HG02852 (cell line): Measurements from ENCODE around the gene INPP4B.

ENCODE experiments used
- ATAC-seq: cut with Tn5 transposase; IDR thresholded peaks from one replicate; pipeline ENCODE4 v1.9.1; 2021; ENCODE audit warnings: mild to moderate bottlenecking, moderate library complexity; ENCODE audit not compliant: unreplicated experiment

Gene INPP4B

GRCh38 chr4:142846108-142846728 lies at the start of gene INPP4B:
Gene INPP4B (minus strand): TSS chr4:142846301.
- ATAC-seq = no peak

DNA sequence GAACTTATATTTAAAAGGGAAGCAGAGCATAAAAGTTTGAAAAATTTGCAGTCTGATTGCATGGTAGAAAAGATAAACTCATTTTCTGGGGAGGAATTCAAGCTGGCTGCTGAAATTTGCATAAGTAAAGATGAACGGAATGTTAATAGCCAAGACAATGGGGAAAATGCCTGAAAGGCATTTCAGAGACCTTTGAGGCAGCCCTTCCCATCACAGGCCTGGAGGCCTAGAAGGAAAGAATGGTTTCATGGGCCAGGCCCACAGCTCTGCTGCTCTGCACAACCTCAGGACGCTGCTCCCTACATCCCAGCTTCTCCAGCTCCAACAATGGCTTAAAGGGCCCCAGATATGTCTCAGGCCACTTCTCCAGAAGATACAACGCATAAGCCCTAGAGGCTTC lies 46.9 kb upstream of the INPP4B start:
- no peak for ATAC-seq

- ATAC-seq = no peak
Measured at GRCh38 chr4:142886566-142886965, 40.5 kb upstream of the INPP4B start.

DNA sequence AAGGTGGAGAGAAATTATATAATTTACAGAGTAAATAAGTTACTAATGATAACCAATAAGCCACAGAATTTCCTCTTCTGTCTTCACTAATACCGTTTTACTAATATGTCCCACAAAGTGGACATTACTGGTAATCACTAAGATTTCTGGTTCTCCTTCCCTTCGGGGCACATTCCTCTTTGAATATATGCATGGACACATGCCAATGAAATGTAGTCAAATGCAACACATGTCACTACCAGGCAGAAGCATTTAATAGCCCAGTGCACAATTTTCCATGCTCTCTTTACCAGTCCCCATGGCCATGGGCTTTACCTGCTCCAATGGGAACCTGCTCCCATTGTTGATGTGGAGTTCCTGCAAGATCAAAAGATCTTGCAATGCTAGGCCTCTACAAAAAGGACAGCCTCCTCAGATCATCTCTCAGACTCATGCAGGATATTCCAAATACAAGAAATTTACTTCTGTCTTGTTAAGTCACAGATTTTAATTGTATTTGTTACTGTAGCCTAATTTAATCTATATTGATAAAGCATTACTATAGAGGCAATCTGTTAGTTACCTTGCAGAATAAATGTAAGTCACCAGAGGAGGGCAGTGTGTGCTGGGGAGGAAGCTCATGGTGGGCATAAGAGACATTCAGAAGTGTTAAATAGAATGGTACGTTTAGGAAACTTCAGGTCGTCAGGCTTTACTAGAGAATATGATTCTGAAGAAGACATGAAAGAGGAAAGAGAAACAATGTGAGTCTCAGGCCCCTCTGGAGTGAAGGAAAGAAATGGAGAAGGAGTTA lies 37.1 kb upstream of the INPP4B start:
- no peak for ATAC-seq

GRCh38 chr4:142882159-142882558 lies 36.1 kb upstream of the INPP4B start:
- ATAC-seq = no peak

GRCh38 chr4:142881331-142881730 lies 35.2 kb upstream of the INPP4B start:
- ATAC-seq = no peak

DNA sequence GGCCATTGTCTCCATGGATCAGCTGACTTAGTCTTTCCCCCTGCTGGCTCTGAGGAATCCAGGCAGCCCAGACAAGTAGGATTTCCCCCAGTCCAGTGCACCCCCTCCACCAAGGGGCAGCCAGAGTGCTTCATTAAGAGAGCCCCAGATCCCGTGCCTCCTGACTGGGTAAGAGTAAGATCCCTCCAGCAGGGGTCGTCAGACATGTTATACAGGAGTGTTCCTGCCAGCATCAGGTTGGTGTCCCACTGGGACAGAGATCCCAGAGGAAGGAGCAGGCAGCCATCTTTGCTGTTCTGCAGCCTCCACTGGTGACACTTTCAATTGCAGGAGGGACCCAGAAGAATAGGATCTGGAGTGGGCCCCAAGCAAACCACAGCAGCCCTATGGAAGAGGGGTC lies 29.0 kb upstream of the INPP4B start:
- no peak for ATAC-seq

- no peak for ATAC-seq
Measured at GRCh38 chr4:142874684-142875083, 28.6 kb upstream of the INPP4B start.

DNA sequence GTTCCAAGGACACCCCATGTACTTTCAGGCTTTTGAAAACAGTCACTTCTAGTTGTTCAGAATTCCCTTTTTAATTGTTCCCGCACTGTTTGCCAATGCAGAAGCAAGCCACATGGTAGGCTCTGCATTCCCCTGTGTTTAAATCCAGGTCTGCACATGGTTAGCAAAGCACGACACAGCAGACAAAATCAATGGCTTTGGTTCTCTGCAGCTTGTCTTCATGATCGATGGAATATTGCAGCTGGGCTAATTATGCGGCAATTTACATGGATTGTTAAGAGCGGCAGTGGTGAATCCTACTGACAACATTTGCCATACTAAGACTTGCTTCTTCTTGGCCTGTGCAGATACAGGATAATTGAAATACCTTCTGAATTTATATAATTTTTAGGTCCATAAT lies 20.6 kb upstream of the INPP4B start:
- no peak for ATAC-seq

GRCh38 chr4:142861351-142861750 lies 15.2 kb upstream of the INPP4B start:
- no peak for ATAC-seq

- ATAC-seq = no peak
Measured at GRCh38 chr4:142858965-142859364, 12.9 kb upstream of the INPP4B start.

DNA sequence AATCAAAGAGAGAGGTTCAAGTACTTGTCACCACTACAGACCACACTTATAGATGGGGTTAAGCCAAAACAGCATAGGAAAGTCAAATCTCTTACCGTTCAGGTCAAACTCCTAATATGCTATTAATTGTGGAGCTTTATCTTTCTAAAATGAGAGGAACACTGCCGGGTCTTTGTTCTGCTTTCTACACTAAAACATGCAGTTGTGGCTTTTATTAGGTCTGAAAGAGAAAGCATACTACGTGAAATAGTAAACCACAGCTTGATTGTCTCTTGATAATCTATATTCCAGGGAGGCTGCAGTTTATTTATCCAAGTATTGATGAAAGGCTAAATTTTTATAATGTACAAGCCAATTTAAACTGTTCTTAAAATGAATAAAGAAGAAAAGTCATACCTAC lies 12.3 kb upstream of the INPP4B start:
- no peak for ATAC-seq

GRCh38 chr4:142856576-142856975 lies 10.5 kb upstream of the INPP4B start:
- no peak for ATAC-seq

DNA sequence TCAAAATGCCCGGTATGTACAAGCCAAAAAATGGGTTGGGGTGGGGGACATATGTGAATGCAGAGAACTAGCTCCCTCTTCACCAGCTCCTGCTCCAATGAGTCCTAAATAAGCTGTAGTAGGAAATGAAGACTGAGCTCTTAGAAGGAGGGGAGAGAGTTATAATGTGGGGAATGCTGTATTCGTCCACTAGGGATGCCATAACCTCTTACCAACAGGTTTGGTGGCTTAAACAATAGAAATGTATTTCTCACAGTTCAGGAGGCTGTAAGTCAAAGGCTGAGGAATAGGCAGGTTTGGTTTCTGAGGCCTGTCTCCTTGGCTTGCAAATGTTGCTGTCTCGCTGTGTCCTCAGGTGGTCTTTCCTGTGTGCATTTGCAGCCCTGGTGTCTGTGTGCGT lies 4.4 kb upstream of the INPP4B start:
- ATAC-seq = no peak

DNA sequence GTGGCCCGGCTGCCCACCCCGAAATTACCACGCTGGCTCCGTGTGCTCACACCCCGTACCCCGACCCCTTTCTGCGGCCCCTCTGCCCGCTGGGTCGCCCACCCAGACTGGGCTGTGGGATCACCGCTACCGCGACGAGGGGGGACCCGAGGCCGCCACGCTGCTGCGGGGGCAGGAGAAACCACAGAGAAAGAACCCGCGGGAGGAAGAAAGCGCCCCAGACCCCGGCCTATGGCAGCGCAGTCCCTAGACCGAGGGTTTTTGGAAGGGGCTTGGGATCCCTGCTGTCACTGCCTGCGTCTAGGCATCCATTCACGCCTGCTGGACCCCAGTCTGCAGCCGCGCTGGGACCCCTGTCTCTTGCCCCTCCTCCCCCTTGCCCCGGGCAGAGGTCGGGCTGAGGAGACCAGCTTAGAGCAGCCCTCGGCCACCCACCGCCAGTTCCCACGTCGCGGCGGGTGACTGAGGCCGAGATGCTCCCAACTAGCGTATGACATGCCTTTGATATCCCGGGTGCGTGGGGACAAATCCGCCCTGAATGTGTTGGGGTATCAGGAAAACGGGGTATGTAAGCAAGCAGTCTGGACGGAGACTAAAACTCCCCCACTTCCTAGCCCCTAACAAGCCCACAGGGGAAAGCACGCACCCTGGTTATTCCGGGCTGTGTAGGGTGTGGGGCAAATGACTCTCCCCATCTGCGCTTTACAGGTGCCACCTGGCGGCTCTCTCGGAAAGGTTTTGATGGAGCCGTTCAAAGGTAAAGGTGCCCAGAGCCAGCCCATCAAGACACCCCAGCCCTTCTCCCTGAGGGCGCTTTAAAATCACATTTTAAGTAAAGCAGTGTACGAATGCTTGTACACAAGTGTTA lies 862 bp upstream of the INPP4B start:
- peak; percentile 53 for ATAC-seq

DNA sequence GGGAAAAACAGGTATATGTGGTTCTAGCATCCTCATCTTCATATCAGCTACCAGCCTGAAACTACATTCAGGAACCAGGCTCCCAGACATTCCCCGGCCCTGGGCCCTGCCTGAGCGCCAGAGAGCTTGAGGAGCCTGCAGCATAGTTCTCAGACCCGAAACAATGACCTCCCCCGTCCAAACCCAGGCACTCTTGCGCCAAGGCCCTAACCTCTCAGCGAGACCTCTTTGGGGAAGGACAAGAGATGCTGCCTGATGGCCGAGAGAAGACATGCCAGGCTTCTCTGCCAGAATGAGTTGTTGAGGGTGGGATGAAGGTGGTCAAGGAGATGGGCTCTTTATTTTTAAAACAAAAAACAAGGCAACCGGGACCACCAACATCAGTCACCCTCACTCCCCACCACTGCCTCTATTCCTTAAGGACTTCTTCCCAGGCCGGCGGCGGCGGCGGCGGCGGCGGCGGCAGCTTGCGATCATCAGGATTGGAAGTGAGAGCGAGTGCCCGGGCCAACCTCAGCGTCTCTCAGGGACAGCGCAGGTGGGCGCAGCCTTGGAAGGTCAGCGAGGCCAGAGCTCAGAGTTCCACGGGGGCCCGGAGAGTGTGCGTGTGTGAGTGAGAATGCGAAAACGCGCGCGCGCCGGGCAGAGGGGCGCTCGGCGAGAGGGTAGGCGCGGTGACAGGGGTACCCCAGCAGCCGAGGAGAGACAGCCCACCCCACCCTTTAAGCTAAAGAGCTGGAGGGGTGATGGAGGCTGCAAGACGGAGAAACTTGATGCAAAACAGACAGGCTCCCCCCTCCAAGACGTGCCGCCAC lies 601 bp downstream of the INPP4B start:
- ATAC-seq = no peak

GRCh38 chr4:142844782-142845181 lies 1.3 kb downstream of the INPP4B start:
- no peak for ATAC-seq

- peak; percentile 47 for ATAC-seq
Measured at GRCh38 chr4:142840516-142841123, 5.5 kb downstream of the INPP4B start.

- no peak for ATAC-seq
Measured at GRCh38 chr4:142838778-142839177, 7.3 kb downstream of the INPP4B start.

DNA sequence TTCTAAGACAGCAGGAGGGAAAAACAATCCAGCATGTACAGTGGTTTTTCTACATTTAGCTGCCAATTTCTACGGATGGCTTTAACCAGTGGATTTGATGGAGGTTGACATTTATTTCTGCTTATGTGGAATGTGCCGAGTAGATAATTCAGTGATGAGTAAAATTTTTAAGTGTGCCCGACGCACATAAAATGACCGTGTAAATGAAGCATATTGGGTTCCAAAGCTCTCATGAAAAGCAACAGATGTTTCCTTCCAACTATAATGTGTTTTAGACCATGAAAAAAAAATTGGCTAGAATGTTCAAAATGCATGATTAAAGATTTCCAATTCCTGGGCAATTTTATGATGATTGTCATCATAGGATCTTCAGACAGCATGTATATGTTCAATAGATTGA lies 14.1 kb downstream of the INPP4B start:
- no peak for ATAC-seq
